ENCODE data around the gene MGLL.
"Not testable (repeated sequence)": the region's sequence is repeated elsewhere in the genome, so short reads cannot be mapped to it uniquely, and the experiment has no call there.

Gene MGLL

GRCh38 chr3:127685708-127686511, 136.4 kb downstream of the MGLL start:
- DNase-seq, result no peak

GRCh38 chr3:127684871-127685707, 137.2 kb downstream of the MGLL start:
- DNase-seq, result no peak

- DNase-seq, result no peak
Measured at GRCh38 chr3:127682561-127682960, 139.8 kb downstream of the MGLL start.

- not testable (repeated sequence) for DNase-seq
Measured at GRCh38 chr3:127682175-127682554, 140.2 kb downstream of the MGLL start.

GRCh38 chr3:127680798-127681221, 141.5 kb downstream of the MGLL start:
- DNase-seq, result no peak

GRCh38 chr3:127680146-127680661, 142.1 kb downstream of the MGLL start:
- DNase-seq, result no peak

GRCh38 chr3:127679534-127680145, 142.7 kb downstream of the MGLL start:
- no peak for DNase-seq

GRCh38 chr3:127678611-127679533, 143.4 kb downstream of the MGLL start:
- no peak for DNase-seq

- DNase-seq, result no peak
Measured at GRCh38 chr3:127678315-127678599, 144.1 kb downstream of the MGLL start.

GRCh38 chr3:127677541-127678314, 144.6 kb downstream of the MGLL start:
- DNase-seq, result no peak

GRCh38 chr3:127676921-127677351, 145.4 kb downstream of the MGLL start:
- DNase-seq, result no peak

GRCh38 chr3:127676456-127676855, 145.9 kb downstream of the MGLL start:
- DNase-seq, result no peak

GRCh38 chr3:127675651-127676391, 146.5 kb downstream of the MGLL start:
- no peak for DNase-seq

- DNase-seq, result no peak
Measured at GRCh38 chr3:127674790-127675189, 147.5 kb downstream of the MGLL start.

GRCh38 chr3:127674101-127674721, 148.1 kb downstream of the MGLL start:
- DNase-seq, result no peak

GRCh38 chr3:127673191-127674100, 148.9 kb downstream of the MGLL start:
- peak; percentile 53 for DNase-seq

- DNase-seq, result peak; percentile 82
Measured at GRCh38 chr3:127672429-127673190, 149.7 kb downstream of the MGLL start, which contains the start of gene ABTB1. Gene ABTB1, plus strand, starts transcription at chr3:127672952. Its CDS starts 74 bp downstream, at chr3:127673026.

Measured in fibroblast of skin of right quadriceps (primary cell).